NOMO-1 (cell line): Measurements from ENCODE around the gene NELL1.

Experiments
- DNase-seq, 2 experiments: peaks; one replicate each; lab custom pipeline; 2025; ENCODE audit not compliant: unreplicated experiment in 2 of 2; lab: John Stamatoyannopoulos, UW

NELL1 gene

GRCh38 chr11:20668844-20669819 is at the start of gene NELL1:
Gene NELL1, plus strand, starts transcription at chr11:20669586.
- DNase-seq, result no peak

GRCh38 chr11:20620988-20621387 is 48.4 kb upstream of the NELL1 start:
- no peak for DNase-seq

- DNase-seq, result no peak
Measured at GRCh38 chr11:20621679-20622078, 47.7 kb upstream of the NELL1 start.

GRCh38 chr11:20623252-20623651 is 46.1 kb upstream of the NELL1 start:
- peak; percentile 35 to 70 for DNase-seq

DNA sequence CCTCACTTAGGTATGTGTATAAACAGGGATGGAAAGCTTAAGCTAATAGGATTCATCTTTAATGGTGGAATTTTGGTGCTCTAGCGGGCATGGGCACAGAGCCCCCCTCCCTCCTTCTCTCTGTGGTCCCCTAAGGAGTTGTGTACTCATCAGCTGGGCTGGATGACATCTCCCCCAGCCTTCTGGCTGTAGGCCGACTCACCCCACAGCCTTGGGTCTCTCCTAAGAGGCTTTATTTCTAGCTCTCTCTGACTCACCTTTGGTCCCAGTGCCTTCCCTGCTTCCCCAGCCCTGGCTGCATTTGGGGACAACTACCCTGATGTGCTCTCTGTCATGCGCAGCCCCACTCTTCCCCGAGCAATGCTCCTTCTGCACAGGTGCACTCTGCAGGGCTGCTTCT is 43.1 kb upstream of the NELL1 start:
- DNase-seq, result no peak

- DNase-seq, result no peak
Measured at GRCh38 chr11:20627026-20627425, 42.4 kb upstream of the NELL1 start.

DNA sequence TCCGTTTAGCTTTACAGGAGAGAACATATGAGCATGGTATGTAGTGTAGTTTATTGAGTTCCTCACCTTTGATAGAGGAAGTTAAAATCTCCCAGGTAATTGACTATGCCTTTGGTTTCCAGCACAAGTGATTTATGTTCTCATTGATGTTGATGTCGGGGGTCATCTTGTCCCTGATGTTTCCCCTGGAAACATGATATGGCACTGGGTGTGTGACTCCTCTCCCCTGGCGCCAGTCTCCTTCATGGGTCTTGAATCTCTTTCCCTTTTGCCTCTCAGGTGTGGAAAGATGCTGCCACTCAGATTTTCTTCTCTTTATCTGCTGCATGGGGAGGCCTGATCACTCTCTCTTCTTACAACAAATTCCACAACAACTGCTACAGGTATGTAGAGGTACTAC is 41.7 kb upstream of the NELL1 start:
- no peak for DNase-seq

- DNase-seq, result no peak
Measured at GRCh38 chr11:20631519-20632168, 37.7 kb upstream of the NELL1 start.

GRCh38 chr11:20632169-20632532 is 37.2 kb upstream of the NELL1 start:
- DNase-seq, result no peak

DNA sequence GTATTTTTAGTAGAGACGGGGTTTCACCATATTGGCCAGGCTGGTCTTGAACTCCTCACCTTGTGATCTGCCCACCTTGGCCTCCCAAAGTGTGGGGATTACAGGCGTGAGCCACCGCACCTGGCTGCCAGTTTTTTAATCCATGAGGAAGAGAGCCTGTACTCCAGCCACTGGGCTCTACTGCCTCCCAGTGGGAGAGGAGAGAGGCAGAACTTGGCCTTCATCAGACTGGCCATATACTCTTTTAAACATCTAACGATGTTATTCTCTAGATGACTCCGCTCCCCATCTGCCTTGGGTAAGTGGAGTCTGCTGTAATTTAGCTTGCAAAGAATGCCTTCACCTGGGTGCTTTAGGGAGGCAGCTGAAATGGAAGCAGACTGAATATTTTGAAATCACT is 35.3 kb upstream of the NELL1 start:
- DNase-seq, result no peak

DNA sequence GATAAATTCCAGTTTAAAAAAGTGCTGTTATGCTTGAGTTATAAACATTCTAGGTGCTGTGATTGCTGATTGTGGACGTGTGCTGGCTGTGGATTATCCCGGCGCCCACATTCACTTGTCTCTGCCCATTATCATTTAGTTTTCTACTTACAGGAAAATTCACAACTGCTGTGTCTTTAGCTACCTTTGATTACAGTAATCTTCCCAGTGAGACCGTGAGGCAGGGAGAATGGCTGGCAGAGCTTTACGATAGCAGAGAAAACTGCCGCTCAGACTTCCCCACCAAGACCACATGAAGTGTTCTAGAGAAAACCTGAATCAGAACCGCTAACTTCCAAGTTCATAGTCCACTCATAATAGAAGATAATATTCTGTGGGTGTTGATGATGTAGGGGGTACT is 34.6 kb upstream of the NELL1 start:
- no peak for DNase-seq

DNA sequence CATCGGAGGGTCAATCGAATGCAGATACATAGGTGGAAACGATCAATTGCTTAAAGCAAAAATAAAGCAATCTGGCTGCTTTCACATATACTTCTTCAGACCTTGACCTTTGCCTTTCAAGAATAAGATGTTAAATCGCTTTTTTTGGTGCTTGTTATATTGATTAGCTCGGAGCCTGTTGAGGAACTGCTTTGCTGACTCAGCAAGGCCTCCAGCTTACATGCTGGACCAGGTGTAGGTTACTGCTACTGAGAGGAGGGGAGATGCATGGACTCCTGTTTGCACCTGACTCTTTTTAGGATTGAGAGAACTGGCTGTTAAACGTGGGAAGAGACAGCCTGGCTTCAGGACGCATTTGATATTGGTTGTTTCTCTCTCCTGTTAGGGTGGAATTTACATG is 31.3 kb upstream of the NELL1 start:
- DNase-seq, result no peak

DNA sequence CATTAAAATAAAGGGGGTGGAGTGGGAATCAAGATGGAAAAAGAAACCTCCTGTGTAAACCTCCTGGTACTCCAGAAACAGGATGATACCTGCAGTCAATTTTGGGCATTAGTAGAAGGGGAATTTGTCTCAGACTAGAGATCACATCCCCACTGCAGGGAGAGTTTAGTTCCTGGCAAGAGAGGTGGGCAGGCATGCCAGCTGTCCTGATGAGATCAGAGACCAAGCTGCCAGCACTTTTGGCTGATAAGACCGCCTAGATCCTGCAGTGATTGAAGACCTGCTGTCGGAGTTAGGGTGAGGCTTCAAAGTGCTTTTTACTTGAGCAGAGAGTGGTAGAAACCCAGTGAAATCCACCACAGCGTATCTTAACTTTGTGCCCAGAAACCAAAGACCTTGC is 29.7 kb upstream of the NELL1 start:
- no peak for DNase-seq

GRCh38 chr11:20640401-20640800 is 29.0 kb upstream of the NELL1 start:
- no peak for DNase-seq

DNA sequence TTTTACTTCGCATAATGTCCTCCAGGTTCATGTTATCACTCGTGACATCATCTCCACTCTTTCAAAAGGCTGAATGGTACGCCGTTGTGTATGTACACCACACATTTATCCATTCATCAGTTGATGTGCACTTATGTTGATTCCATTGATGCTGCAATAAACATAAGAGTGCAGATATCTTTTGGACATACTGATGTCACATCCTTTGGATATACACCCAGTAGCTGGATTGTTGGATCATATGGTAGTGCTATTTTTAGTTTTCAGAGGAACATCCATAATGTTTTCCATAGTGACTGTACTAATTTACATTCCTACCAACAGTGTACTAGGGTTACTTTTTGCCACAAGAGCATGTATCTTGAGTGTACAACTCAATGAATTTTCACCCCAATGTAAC is 25.0 kb upstream of the NELL1 start:
- no peak for DNase-seq

DNA sequence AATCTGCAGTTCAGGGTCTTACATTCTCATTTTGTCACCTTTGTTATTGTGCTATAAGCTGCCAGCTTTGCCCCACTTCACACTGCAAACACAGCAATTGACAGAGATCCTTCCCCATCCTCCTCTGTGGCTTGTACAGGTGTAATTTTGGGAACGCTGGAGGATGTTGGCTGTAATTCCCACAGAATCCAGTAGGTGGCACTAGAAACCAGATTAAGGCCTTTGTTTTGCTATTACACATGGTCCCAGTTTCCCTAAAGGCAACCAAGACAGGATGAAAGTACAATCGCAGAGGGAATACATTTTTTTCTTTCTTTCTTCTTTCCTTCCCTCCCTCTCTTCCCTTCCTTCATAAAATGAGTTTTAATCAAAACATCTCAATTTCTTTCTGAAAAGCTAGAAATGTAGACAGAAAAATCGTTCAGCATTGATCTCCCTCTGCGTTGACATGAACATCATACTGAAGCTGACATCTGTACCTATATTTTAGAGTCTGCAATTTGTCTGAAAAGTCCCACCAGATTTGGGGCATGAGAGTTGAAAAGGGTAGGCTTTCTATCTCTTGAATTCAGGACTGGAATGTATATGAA is 21.3 kb upstream of the NELL1 start:
- peak in 1 of 2 experiments; percentile 10 for DNase-seq

- no peak for DNase-seq
Measured at GRCh38 chr11:20652150-20652806, 17.1 kb upstream of the NELL1 start.

GRCh38 chr11:20654038-20654437 is 15.3 kb upstream of the NELL1 start:
- DNase-seq, result no peak

DNA sequence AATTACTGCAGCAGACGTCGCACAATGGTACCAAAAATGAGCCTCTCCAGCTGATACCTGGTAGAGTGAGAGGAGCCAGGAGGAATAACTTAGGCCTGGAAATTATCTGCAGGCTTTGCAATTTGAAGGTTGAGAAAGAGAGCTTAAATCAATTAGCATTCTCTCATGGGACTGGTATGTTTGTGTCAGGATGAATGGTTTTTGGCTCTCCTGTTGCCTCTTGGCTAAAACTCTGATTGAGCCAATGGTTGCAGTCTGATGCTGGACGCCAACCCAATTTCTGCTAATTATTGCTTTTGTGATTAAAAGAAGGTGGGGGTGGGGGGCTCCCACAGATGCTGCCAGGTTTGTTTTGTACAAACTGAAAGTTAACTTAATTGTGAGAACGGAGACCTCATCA is 12.5 kb upstream of the NELL1 start:
- DNase-seq, result no peak

- DNase-seq, result no peak
Measured at GRCh38 chr11:20658135-20658534, 11.3 kb upstream of the NELL1 start.

GRCh38 chr11:20661445-20661844 is 7.9 kb upstream of the NELL1 start:
- no peak for DNase-seq
